ENCODE data around the gene EGF.

DNA sequence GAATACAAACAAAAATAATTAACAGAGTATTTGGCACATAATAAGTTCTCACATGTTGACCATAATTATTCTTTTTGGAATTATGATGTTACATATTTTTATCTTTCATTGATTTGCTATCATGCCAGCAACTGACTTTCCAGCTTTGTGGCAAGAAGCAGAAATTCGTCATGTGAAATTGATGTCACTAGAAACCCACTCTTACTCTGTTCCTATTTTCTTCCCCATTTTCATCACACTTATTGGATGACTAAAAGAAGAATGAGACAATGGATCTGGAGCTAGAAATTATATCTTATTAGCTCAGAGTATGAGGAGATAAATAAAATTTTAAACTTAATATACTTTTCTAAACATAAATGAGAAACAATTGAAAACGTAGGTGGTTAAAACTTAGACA lies 31.9 kb downstream of the EGF start:
- TF ChIP-seq CTCF (IDR thresholded peaks at IDR 0.05) (no peak), POLR2A (IDR thresholded peaks at IDR 0.05) (no peak)

All from heart left ventricle (tissue), 13 donors.